ENCODE measurements around the gene HAVCR2. TPM values are rescaled to one million over a fixed set of nuclear protein-coding genes. Genes with fewer than 3 reads are reported as not detected.

Gene HAVCR2
- total RNA-seq, 1 experiment from 2014 or later: not detected

- no peaks in the 10 kb centered on the region for H3K9me3 Mint-ChIP-seq
- H3K23me2 ChIP-seq (ENCODE audit: insufficient read length, low read depth, low read length, poor library complexity, severe bottlenecking): no peaks in the 10 kb centered on the region
- H4K5ac ChIP-seq (ENCODE audit: insufficient read length, low read depth, low read length): no peak overlapping the region
- no peak overlapping the region for H3K23ac ChIP-seq (ENCODE audit: insufficient read length, low read depth, low read length)
- H2BK12ac ChIP-seq (ENCODE audit: insufficient read length, low read depth, low read length): no peak overlapping the region
- no peak overlapping the region for H3K4ac ChIP-seq (ENCODE audit: low read depth, low read length)
- no peaks in the 10 kb centered on the region for H3K9me3 ChIP-seq (ENCODE audit: control insufficient read depth, low read depth, low read length)
- no peak for DNase-seq
- no peak overlapping the region for H3K27ac Mint-ChIP-seq
- no peaks in the 10 kb centered on the region for H3K36me3 Mint-ChIP-seq (ENCODE audit: insufficient read depth in 1 of 3, low read depth in 3 of 3)
- H3K56ac ChIP-seq (ENCODE audit: insufficient read length, low read depth, low read length): no peak overlapping the region
- no peak overlapping the region for H2BK15ac ChIP-seq (ENCODE audit: low read depth, low read length)
- no peak overlapping the region for H3T11ph ChIP-seq (ENCODE audit: low read length)
- H4K91ac ChIP-seq (ENCODE audit: insufficient read length, low read depth, low read length): no peak overlapping the region
- H3K9ac ChIP-seq (ENCODE audit: extremely low read depth, insufficient read length, low read length): no peak overlapping the region
- no peak overlapping the region for H2BK120ac ChIP-seq (ENCODE audit: low read depth, low read length, poor library complexity, severe bottlenecking)
- no peak overlapping the region for H3K4me3 Mint-ChIP-seq
- H4K20me1 ChIP-seq (ENCODE audit: control insufficient read depth, insufficient read depth, insufficient read length): no peaks in the 10 kb centered on the region
- WGBS (ENCODE audit: extremely low coverage, insufficient read length, low lambda C conversion rate): no CpG with 5 or more reads among the region's 1 CpG
- H3K4me1 ChIP-seq (ENCODE audit: insufficient read depth, low read length): no peaks in the 10 kb centered on the region
- H2AFZ ChIP-seq (ENCODE audit: low read length): no peak overlapping the region
- no peaks in the 10 kb centered on the region for H3K27me3 Mint-ChIP-seq (ENCODE audit: low read depth)
- no peak overlapping the region for H3K4me2 ChIP-seq (ENCODE audit: insufficient read depth, insufficient read length, low read length)
- no peaks in the 10 kb centered on the region for H3K79me1 ChIP-seq (ENCODE audit: insufficient read depth, low read depth, low read length, poor library complexity, severe bottlenecking)
- H2BK5ac ChIP-seq (ENCODE audit: insufficient read length, low read length): no peak overlapping the region
- no peaks in the 10 kb centered on the region for H3K79me2 ChIP-seq (ENCODE audit: insufficient read depth, low read length)
- no peak overlapping the region for H3K14ac ChIP-seq (ENCODE audit: insufficient read depth, low read length)
- no peaks in the 10 kb centered on the region for H3K27me3 ChIP-seq (ENCODE audit: insufficient read depth, low read length)
- H3K4me1 Mint-ChIP-seq: peaks cover 3 to 5% of the 10 kb centered on the region in 2 experiments; a peak in 1 of 4 replicates
- no peak overlapping the region for H3K27ac ChIP-seq (ENCODE audit: insufficient read length, low read depth, low read length)
- H2BK20ac ChIP-seq (ENCODE audit: low read depth, low read length, poor library complexity, severe bottlenecking): no peak overlapping the region
- no peak overlapping the region for H3K18ac ChIP-seq (ENCODE audit: insufficient read length, low read depth, low read length)
- no peak for TF ChIP-seq CTCF (conservative IDR thresholded peaks at IDR 0.05)
- H2AK5ac ChIP-seq (ENCODE audit: insufficient read length, low read length): no peak overlapping the region
- H4K8ac ChIP-seq (replicated peaks; ENCODE audit: insufficient read length, low read depth, low read length): no peak overlapping the region
Measured at GRCh38 chr5:157109744-157110143, 900 bp upstream of the HAVCR2 start.
